ENCODE data around the gene TPST1. TPM values are rescaled to one million over a fixed set of nuclear protein-coding genes. Genes with fewer than 3 reads are reported as not detected.

TPST1 gene
- total RNA-seq, 1 experiment from 2014 or later, result 29.0 TPM

DNA sequence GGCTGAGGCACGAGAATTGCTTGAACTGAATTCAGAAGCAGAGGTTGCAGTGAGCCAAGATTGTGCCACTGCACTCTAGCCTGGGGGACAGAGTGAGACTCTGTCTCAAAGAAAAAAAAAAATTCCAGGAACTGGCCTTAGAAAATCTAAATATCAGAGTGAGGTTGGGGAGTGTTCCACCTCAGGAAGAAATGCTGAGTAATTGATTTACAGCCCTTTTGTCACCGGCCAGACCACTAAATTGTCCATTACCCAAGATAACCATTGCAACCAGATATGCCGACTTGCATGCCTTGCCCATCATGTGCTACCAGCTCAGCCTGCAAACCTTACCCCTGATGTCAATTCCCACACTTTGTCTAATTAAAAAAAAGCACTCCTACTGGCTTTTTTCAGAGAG, 48.1 kb upstream of the TPST1 start:
- H3K36me3 ChIP-seq (ENCODE audit: control insufficient read depth, insufficient read depth, low read length), result peaks cover 5% of the 10 kb centered on the region; the same call in 1 of the 2 replicates
- DNase-seq (ENCODE audit: low read depth, low spot score) (no peak), ATAC-seq (no peak)
- no peak overlapping the region for H3K4me3 ChIP-seq (ENCODE audit: low read depth in 2 of 2, low read length in 2 of 2)
- POLR2A ChIA-PET, result no interaction called here
- TF ChIP-seq REST (IDR thresholded peaks at IDR 0.05; ENCODE audit: insufficient read depth in 1 of 2, low read depth in 2 of 2, low read length in 1 of 2) (no peak), POLR2AphosphoS5 (IDR thresholded peaks at IDR 0.05; ENCODE audit: low read depth, low read length) (no peak), TCF7L2 (IDR thresholded peaks at IDR 0.05; ENCODE audit: low read depth, low read length) (no peak), SIN3A (IDR thresholded peaks at IDR 0.05; ENCODE audit: borderline replicate concordance, insufficient read depth, low read depth, low read length) (no peak)
- TF ChIP-seq, protein P1, sequence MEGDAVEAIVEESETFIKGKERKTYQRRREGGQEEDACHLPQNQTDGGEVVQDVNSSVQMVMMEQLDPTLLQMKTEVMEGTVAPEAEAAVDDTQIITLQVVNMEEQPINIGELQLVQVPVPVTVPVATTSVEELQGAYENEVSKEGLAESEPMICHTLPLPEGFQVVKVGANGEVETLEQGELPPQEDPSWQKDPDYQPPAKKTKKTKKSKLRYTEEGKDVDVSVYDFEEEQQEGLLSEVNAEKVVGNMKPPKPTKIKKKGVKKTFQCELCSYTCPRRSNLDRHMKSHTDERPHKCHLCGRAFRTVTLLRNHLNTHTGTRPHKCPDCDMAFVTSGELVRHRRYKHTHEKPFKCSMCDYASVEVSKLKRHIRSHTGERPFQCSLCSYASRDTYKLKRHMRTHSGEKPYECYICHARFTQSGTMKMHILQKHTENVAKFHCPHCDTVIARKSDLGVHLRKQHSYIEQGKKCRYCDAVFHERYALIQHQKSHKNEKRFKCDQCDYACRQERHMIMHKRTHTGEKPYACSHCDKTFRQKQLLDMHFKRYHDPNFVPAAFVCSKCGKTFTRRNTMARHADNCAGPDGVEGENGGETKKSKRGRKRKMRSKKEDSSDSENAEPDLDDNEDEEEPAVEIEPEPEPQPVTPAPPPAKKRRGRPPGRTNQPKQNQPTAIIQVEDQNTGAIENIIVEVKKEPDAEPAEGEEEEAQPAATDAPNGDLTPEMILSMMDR (IDR thresholded peaks at IDR 0.05), result no peak
- no peak overlapping the region for H3K27ac ChIP-seq (ENCODE audit: low read length)
- no peaks in the 10 kb centered on the region for H3K27me3 ChIP-seq (ENCODE audit: control insufficient read depth, insufficient read depth, low read length)
- BruUV-seq (replicated peaks), result no TSS peak
- no peaks in the 10 kb centered on the region for H3K4me1 ChIP-seq (ENCODE audit: control insufficient read depth, insufficient read depth, low read length)
- in situ Hi-C loops (cut with HindIII; ENCODE audit: low pct_unique_long_range_greater_than_20kb, low sequenced_read_pairs), result no loop called here
- CTCF ChIA-PET, result interaction anchor here (0.6 kb wide), 1 partner anchor 17 kb away, joined by 4 read pairs; no protein-coding TSS in a partner anchor
- no peaks in the 10 kb centered on the region for H3K9me3 ChIP-seq (ENCODE audit: control insufficient read depth, insufficient read depth, low read depth, low read length)
- intact Hi-C loops (cut with micrococcal nuclease; ENCODE audit: unreplicated experiment), result no loop called here

DNA sequence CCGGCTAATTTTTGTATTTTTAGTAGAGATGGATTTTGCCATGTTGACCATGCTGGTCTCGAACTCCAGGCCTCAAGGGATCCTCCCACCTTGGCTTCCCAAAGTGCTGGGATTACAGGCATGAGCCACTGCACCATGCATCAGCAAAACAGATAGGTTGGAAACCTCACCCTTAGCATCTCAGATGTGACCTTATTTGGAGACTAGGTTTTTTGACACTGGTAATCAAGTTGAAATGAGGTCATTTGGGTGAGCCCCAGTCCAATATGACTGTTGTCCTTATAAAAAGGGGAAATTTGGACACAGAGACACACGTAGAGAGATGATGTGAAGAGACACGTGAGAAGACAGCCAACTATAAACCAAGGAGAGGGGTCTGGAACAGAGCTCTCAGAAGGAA, 42.5 kb upstream of the TPST1 start:
- no TSS peak for BruUV-seq (replicated peaks)
- intact Hi-C loops (cut with micrococcal nuclease; ENCODE audit: unreplicated experiment) (no loop called here), in situ Hi-C loops (cut with HindIII; ENCODE audit: low pct_unique_long_range_greater_than_20kb, low sequenced_read_pairs) (no loop called here)
- ChIA-PET POLR2A (interaction anchor here (0.7 kb wide), 1 partner anchor 11 kb away, joined by 5 read pairs; no protein-coding TSS in a partner anchor), CTCF (no interaction called here)
- no peak overlapping the region for H3K27ac ChIP-seq (ENCODE audit: low read length)
- no peak overlapping the region for H3K4me3 ChIP-seq (ENCODE audit: low read depth in 2 of 2, low read length in 2 of 2)
- H3K9me3 ChIP-seq (ENCODE audit: control insufficient read depth, insufficient read depth, low read depth, low read length), result no peaks in the 10 kb centered on the region
- no peak for TF ChIP-seq SIN3A (IDR thresholded peaks at IDR 0.05; ENCODE audit: borderline replicate concordance, insufficient read depth, low read depth, low read length)
- no peaks in the 10 kb centered on the region for H3K27me3 ChIP-seq (ENCODE audit: control insufficient read depth, insufficient read depth, low read length)
- ATAC-seq, result no peak
- H3K4me1 ChIP-seq (ENCODE audit: control insufficient read depth, insufficient read depth, low read length), result no peaks in the 10 kb centered on the region
- no peak for DNase-seq (ENCODE audit: low read depth, low spot score)
- no peaks in the 10 kb centered on the region for H3K36me3 ChIP-seq (ENCODE audit: control insufficient read depth, insufficient read depth, low read length)

GRCh38 chr7:66163186-66163610, 41.9 kb upstream of the TPST1 start:
- no peak for ATAC-seq
- ChIA-PET POLR2A (interaction anchor here (0.7 kb wide), 1 partner anchor 12 kb away, joined by 5 read pairs; no protein-coding TSS in a partner anchor), CTCF (no interaction called here)
- H3K9me3 ChIP-seq (ENCODE audit: control insufficient read depth, insufficient read depth, low read depth, low read length), result no peaks in the 10 kb centered on the region
- no TSS peak for BruUV-seq (replicated peaks)
- in situ Hi-C loops (cut with HindIII; ENCODE audit: low pct_unique_long_range_greater_than_20kb, low sequenced_read_pairs), result no loop called here
- peaks cover 4% of the 10 kb centered on the region; the same call in 1 of the 2 replicates for H3K4me1 ChIP-seq (ENCODE audit: control insufficient read depth, insufficient read depth, low read length)
- H3K27ac ChIP-seq (ENCODE audit: low read length), result no peak overlapping the region
- intact Hi-C loops (cut with micrococcal nuclease; ENCODE audit: unreplicated experiment), result no loop called here
- TF ChIP-seq, protein P1 (IDR thresholded peaks at IDR 0.05), result no peak
- no peak for TF ChIP-seq TCF7L2 (IDR thresholded peaks at IDR 0.05; ENCODE audit: low read depth, low read length)
- no peak for TF ChIP-seq REST (IDR thresholded peaks at IDR 0.05; ENCODE audit: insufficient read depth in 1 of 2, low read depth in 2 of 2, low read length in 1 of 2)
- no peak for TF ChIP-seq POLR2AphosphoS5 (IDR thresholded peaks at IDR 0.05; ENCODE audit: low read depth, low read length)
- TF ChIP-seq SIN3A (IDR thresholded peaks at IDR 0.05; ENCODE audit: borderline replicate concordance, insufficient read depth, low read depth, low read length), result no peak
- no peak for DNase-seq (ENCODE audit: low read depth, low spot score)
- no peaks in the 10 kb centered on the region for H3K27me3 ChIP-seq (ENCODE audit: control insufficient read depth, insufficient read depth, low read length)
- no peak overlapping the region for H3K4me3 ChIP-seq (ENCODE audit: low read depth in 2 of 2, low read length in 2 of 2)
- no peaks in the 10 kb centered on the region for H3K36me3 ChIP-seq (ENCODE audit: control insufficient read depth, insufficient read depth, low read length)
